Small intestine (tissue), 7 donors: Measurements from ENCODE around the gene AHSG. TPM values are rescaled to one million over a fixed set of nuclear protein-coding genes. Genes with fewer than 3 reads are reported as not detected.
A peak's percentile ranks its signal among the peaks of the same experiment; 100 is the strongest.
"Not testable (repeated sequence)": the region's sequence is repeated elsewhere in the genome, so short reads cannot be mapped to it uniquely, and the experiment has no call there.

Experiments
- DNase-seq, 2 donors: peaks; one replicate each; pipeline versions ENCODE4 v3.0.0 to v3.0.0-alpha.2; 2013
- FAIRE-seq: peaks from 2 replicates; lab custom pipeline; 2012; peaks lifted over from hg19 to GRCh38; lab: Jason Lieb, UNC
- H3K27ac ChIP-seq, 3 donors: one replicate each; pipeline ENCODE4 v1.5.1; 2013; ENCODE audit warnings: low read length in 2 of 3, mild to moderate bottlenecking in 2 of 3, control low read depth in 1 of 3, inconsistent platforms in 1 of 3, low read depth in 1 of 3, moderate library complexity in 1 of 3
- H3K27me3 ChIP-seq, 3 donors: one replicate each; pipeline ENCODE4 v1.6.1; 2013; ENCODE audit warnings: low read length in 3 of 3, inconsistent platforms in 1 of 3; ENCODE audit not compliant: control insufficient read depth in 3 of 3, insufficient read depth in 3 of 3
- H3K36me3 ChIP-seq, 3 donors: one replicate each; pipeline ENCODE4 v1.6.1; 2013; ENCODE audit warnings: low read length in 3 of 3, inconsistent platforms in 1 of 3, low read depth in 1 of 3, mild to moderate bottlenecking in 1 of 3, moderate library complexity in 1 of 3; ENCODE audit not compliant: control insufficient read depth in 3 of 3, insufficient read depth in 2 of 3
- H3K4me1 ChIP-seq, 3 donors: one replicate each; pipeline ENCODE4 v1.6.1; 2013; ENCODE audit warnings: low read length in 2 of 3, inconsistent platforms in 1 of 3, low read depth in 1 of 3, mild to moderate bottlenecking in 1 of 3, moderate library complexity in 1 of 3; ENCODE audit not compliant: control insufficient read depth in 3 of 3, insufficient read depth in 2 of 3
- H3K4me3 ChIP-seq, 3 donors: one replicate each; pipeline ENCODE4 v1.5.1; 2013; ENCODE audit warnings: low read length in 3 of 3, control low read depth in 1 of 3, inconsistent platforms in 1 of 3, low read depth in 1 of 3, mild to moderate bottlenecking in 1 of 3, moderate library complexity in 1 of 3
- H3K9me3 ChIP-seq, 2 donors: one replicate each; pipeline ENCODE4 v1.6.1; 2013; ENCODE audit warnings: low read depth in 1 of 2, low read length in 1 of 2; ENCODE audit not compliant: control insufficient read depth in 2 of 2, insufficient read depth in 1 of 2
- WGBS, 3 donors: extraction: QIAGEN DNeasy Blood & Tissue Kit; methylation state at CpG; one replicate each; pipeline ENCODE4 v1.1.7; 2013; 5-methylcytosine and 5-hydroxymethylcytosine counted together
- polyA plus RNA-seq, 4 donors: library from polyadenylated mRNA; stranded (reverse) in 3 of 4; unstranded in 1 of 4; fragments of 200-250 nt in 3 of 4; fragments of 120-200 nt in 1 of 4; gene quantifications; one replicate each; pipeline versions ENCODE4 v1.2.1 to v1.2.3, GENCODE V29; 2013
- donor health status: healthy with polysubstance abuse.
- donor health status: control.
- donor health status: control.
- donor health status: Bipolar disorder and iron deficiency.
- donor health status: healthy.

AHSG gene
- polyA plus RNA-seq, 4 donors: 0.04 to 0.53 TPM; not detected in 2

- no peak for FAIRE-seq
- DNase-seq: no peak
Observed at GRCh38 chr3:186625600-186626042, 12.8 kb downstream of the AHSG start.

GRCh38 chr3:186626254-186626847 is 13.5 kb downstream of the AHSG start:
- Histone ChIP-seq H3K4me1 (no peaks in the 10 kb centered on the region), H3K9me3 (no peaks in the 10 kb centered on the region), H3K27me3 (no peaks in the 10 kb centered on the region), H3K36me3 (no peaks in the 10 kb centered on the region), H3K4me3 (no peak overlapping the region), H3K27ac (no peak overlapping the region)
- 62 to 69% (median 65%) methylated on average over 7 of the region's 7 CpGs for WGBS, 3 donors
- DNase-seq (no peak), FAIRE-seq (no peak)

More at GRCh38 chr3:186625600-186626042, 12.8 kb downstream of the AHSG start:
- H3K9me3 ChIP-seq: no peaks in the 10 kb centered on the region
- H3K4me1 ChIP-seq: no peaks in the 10 kb centered on the region
- H3K27ac ChIP-seq: no peak overlapping the region
- 64 to 82% (median 69%) methylated on average over 4 of the region's 4 CpGs for WGBS, 3 donors
- H3K27me3 ChIP-seq: no peaks in the 10 kb centered on the region
- H3K4me3 ChIP-seq: no peak overlapping the region
- H3K36me3 ChIP-seq: no peaks in the 10 kb centered on the region

GRCh38 chr3:186627852-186628414 is 15.1 kb downstream of the AHSG start:
- no peak overlapping the region for H3K4me3 ChIP-seq
- no peaks in the 10 kb centered on the region for H3K36me3 ChIP-seq

GRCh38 chr3:186628756-186629155 is 15.9 kb downstream of the AHSG start:
- H3K27me3 ChIP-seq: no peaks in the 10 kb centered on the region
- no peaks in the 10 kb centered on the region for H3K9me3 ChIP-seq
- DNase-seq: no peak
- no peaks in the 10 kb centered on the region for H3K36me3 ChIP-seq
- WGBS, 3 donors: 83 to 85% (median 84%) methylated on average over 7 of the region's 7 CpGs
- no peak overlapping the region for H3K4me3 ChIP-seq
- no peak for FAIRE-seq
- H3K4me1 ChIP-seq: no peaks in the 10 kb centered on the region
- no peak overlapping the region for H3K27ac ChIP-seq

More at GRCh38 chr3:186627852-186628414, 15.1 kb downstream of the AHSG start:
- H3K9me3 ChIP-seq: no peaks in the 10 kb centered on the region
- no peak overlapping the region for H3K27ac ChIP-seq
- H3K4me1 ChIP-seq: no peaks in the 10 kb centered on the region
- H3K27me3 ChIP-seq: no peaks in the 10 kb centered on the region
- WGBS, 3 donors: 92 to 98% (median 92%) methylated on average over 7 of the region's 7 CpGs
- DNase-seq (no peak), FAIRE-seq (no peak)

- Histone ChIP-seq H3K36me3 (no peaks in the 10 kb centered on the region), H3K4me1 (no peaks in the 10 kb centered on the region), H3K9me3 (no peaks in the 10 kb centered on the region), H3K27ac (no peak overlapping the region), H3K27me3 (no peaks in the 10 kb centered on the region), H3K4me3 (no peak overlapping the region)
- FAIRE-seq (no peak), DNase-seq (no peak)
- 72 to 83% (median 78%) methylated on average over 6 of the region's 6 CpGs for WGBS, 3 donors
Observed at GRCh38 chr3:186630950-186631641, 18.2 kb downstream of the AHSG start.

- Histone ChIP-seq H3K9me3 (no peaks in the 10 kb centered on the region), H3K27me3 (no peaks in the 10 kb centered on the region), H3K36me3 (no peaks in the 10 kb centered on the region), H3K4me1 (peaks cover 0 to 2% (median 0%) of the 10 kb centered on the region in 3 donors), H3K4me3 (no peak overlapping the region), H3K27ac (no peak overlapping the region)
- DNase-seq: peak in 1 of 2 donors; percentile 12
- FAIRE-seq: no peak
Observed at GRCh38 chr3:186633481-186633880, 20.6 kb downstream of the AHSG start.

- not testable (repeated sequence) for H3K4me3 ChIP-seq, FAIRE-seq, H3K27me3 ChIP-seq, DNase-seq, H3K9me3 ChIP-seq, H3K27ac ChIP-seq, H3K36me3 ChIP-seq, H3K4me1 ChIP-seq
- 85 to 91% (median 90%) methylated on average over 5 of the region's 5 CpGs for WGBS, 3 donors
Observed at GRCh38 chr3:186634207-186634606, 21.3 kb downstream of the AHSG start.

GRCh38 chr3:186635532-186635931 is 22.7 kb downstream of the AHSG start:
- no peak for FAIRE-seq
- no peaks in the 10 kb centered on the region for H3K27me3 ChIP-seq
- no peak for DNase-seq
- H3K9me3 ChIP-seq: no peaks in the 10 kb centered on the region
- 82 to 94% (median 84%) methylated on average over 3 of the region's 3 CpGs for WGBS, 3 donors
- peaks cover 0 to 2% (median 0%) of the 10 kb centered on the region in 3 donors for H3K4me1 ChIP-seq
- no peak overlapping the region for H3K27ac ChIP-seq
- no peak overlapping the region for H3K4me3 ChIP-seq
- no peaks in the 10 kb centered on the region for H3K36me3 ChIP-seq
